Smooth muscle cell (in vitro differentiated cells): ENCODE data around the gene NXPH1. TPM values are rescaled to one million over a fixed set of nuclear protein-coding genes. Genes with fewer than 3 reads are reported as not detected.
"Not testable (repeated sequence)": the region's sequence is repeated elsewhere in the genome, so short reads cannot be mapped to it uniquely, and the experiment has no call there.

Source experiments
- DNase-seq: peaks from one replicate; lab custom pipeline; 2025; ENCODE audit not compliant: unreplicated experiment; lab: John Stamatoyannopoulos, UW
- H2AFZ ChIP-seq: fragments of 200-600 bp; sonication (generic); 2 replicates; pipeline ENCODE4 v1.6.0; 2016; ENCODE audit warnings: antibody characterized with exemption, low read depth, mild to moderate bottlenecking
- H3F3A ChIP-seq: fragments of 200-600 bp; sonication (generic); 2 replicates; pipeline ENCODE4 v1.6.0; 2017; ENCODE audit warnings: antibody characterized with exemption, low read depth
- H3K27ac ChIP-seq: fragments of 200-600 bp; sonication (generic); 2 replicates; pipeline ENCODE4 v1.5.1; 2016; ENCODE audit warnings: low read depth, mild to moderate bottlenecking
- H3K27me3 ChIP-seq: fragments of 200-600 bp; sonication (generic); 2 replicates; pipeline ENCODE4 v1.6.1; 2016; ENCODE audit warnings: low read depth, mild to moderate bottlenecking
- H3K36me3 ChIP-seq: fragments of 200-600 bp; sonication (generic); 2 replicates; pipeline ENCODE4 v1.5.1; 2016; ENCODE audit warnings: low read depth
- H3K4me1 ChIP-seq: fragments of 200-600 bp; sonication (generic); 2 replicates; pipeline ENCODE4 v1.5.1; 2016; ENCODE audit warnings: low read depth
- H3K4me2 ChIP-seq: fragments of 200-600 bp; sonication (generic); 2 replicates; pipeline ENCODE4 v1.6.0; 2016; ENCODE audit warnings: mild to moderate bottlenecking
- H3K4me3 ChIP-seq: fragments of 200-600 bp; sonication (generic); 2 replicates; pipeline ENCODE4 v1.5.1; 2016; ENCODE audit warnings: mild to moderate bottlenecking
- H3K79me2 ChIP-seq: fragments of 200-600 bp; sonication (generic); 2 replicates; pipeline ENCODE4 v1.6.0; 2016; ENCODE audit warnings: low read depth, mild to moderate bottlenecking
- H3K9ac ChIP-seq: fragments of 200-600 bp; sonication (generic); 2 replicates; pipeline ENCODE4 v1.6.0; 2016; ENCODE audit warnings: low read depth
- H3K9me3 ChIP-seq: fragments of 200-600 bp; sonication (generic); replicated peaks from 2 replicates; pipeline ENCODE4 v1.5.1; 2016; ENCODE audit warnings: low read depth
- H4K20me1 ChIP-seq: fragments of 200-600 bp; sonication (generic); 2 replicates; pipeline ENCODE4 v1.6.0; 2016; ENCODE audit warnings: low read depth
- CTCF ChIP-seq: fragments of 200-600 bp; sonication (generic); IDR thresholded peaks from 2 replicates; pipeline ENCODE4 v1.5.1; 2017; ENCODE audit warnings: borderline replicate concordance, mild to moderate bottlenecking, antibody characterized with exemption; ENCODE audit not compliant: insufficient read depth, poor library complexity, severe bottlenecking
- WGBS: methylation state at CpG from one replicate; pipeline ENCODE4 v1.1.7; 2016; ENCODE audit warnings: low lambda C conversion rate; 5-methylcytosine and 5-hydroxymethylcytosine counted together
- polyA plus RNA-seq: library from polyadenylated mRNA; unstranded; fragments of >200 nt; fragmentation: Nextera tagmentation; extraction: Ambion mirVana; gene quantifications from 2 replicates; pipeline ENCODE4 v1.2.1, GENCODE V29; 2016
- total RNA-seq: library from RNA; depleted of rRNA; stranded (reverse); fragments of >200 nt; gene quantifications from 2 replicates; pipeline ENCODE4 v1.2.3, GENCODE V29; 2014

NXPH1 gene
- total and polyA plus RNA-seq, 2 experiments from 2014 or later: 0.43 to 2.7 TPM

GRCh38 chr7:8714791-8715190, 281.4 kb downstream of the NXPH1 start:
- Histone ChIP-seq H3K36me3 (no peaks in the 10 kb centered on the region), H3K4me2 (no peak overlapping the region), H3K9ac (no peak overlapping the region), H3K27me3 (no peaks in the 10 kb centered on the region), H2AFZ (no peak overlapping the region), H3K27ac (no peak overlapping the region), H4K20me1 (no peaks in the 10 kb centered on the region), H3K79me2 (no peaks in the 10 kb centered on the region), H3F3A (no peaks in the 10 kb centered on the region), H3K4me3 (no peak overlapping the region), H3K4me1 (no peaks in the 10 kb centered on the region), H3K9me3 (no peaks in the 10 kb centered on the region)
- TF ChIP-seq CTCF: no peak
- DNase-seq: no peak

- TF ChIP-seq CTCF: no peak
- Histone ChIP-seq H4K20me1 (no peaks in the 10 kb centered on the region), H3K79me2 (no peaks in the 10 kb centered on the region), H3K9ac (no peak overlapping the region), H3K4me3 (no peak overlapping the region), H3K27me3 (no peaks in the 10 kb centered on the region), H3F3A (no peaks in the 10 kb centered on the region), H3K27ac (no peak overlapping the region), H3K4me1 (no peaks in the 10 kb centered on the region), H3K4me2 (no peak overlapping the region), H3K36me3 (no peaks in the 10 kb centered on the region), H2AFZ (no peak overlapping the region), H3K9me3 (no peaks in the 10 kb centered on the region)
- DNase-seq: no peak
- 91% methylated on average over 1 of the region's 1 CpG for WGBS
Observed at GRCh38 chr7:8719102-8719501, 285.7 kb downstream of the NXPH1 start.

- no peaks in the 10 kb centered on the region for H3K36me3 ChIP-seq
Observed at GRCh38 chr7:8724080-8724718, 290.8 kb downstream of the NXPH1 start.

GRCh38 chr7:8731756-8732155, 298.3 kb downstream of the NXPH1 start:
- H3K27me3 ChIP-seq, H3K4me3 ChIP-seq, H3F3A ChIP-seq, H2AFZ ChIP-seq, H3K27ac ChIP-seq, H3K9me3 ChIP-seq, H3K36me3 ChIP-seq, H3K4me2 ChIP-seq, H3K79me2 ChIP-seq, H4K20me1 ChIP-seq, H3K4me1 ChIP-seq, DNase-seq, H3K9ac ChIP-seq: not testable (repeated sequence)
- WGBS: 96% methylated on average over 14 of the region's 14 CpGs

More at GRCh38 chr7:8724080-8724718, 290.8 kb downstream of the NXPH1 start:
- H3K27me3 ChIP-seq: no peaks in the 10 kb centered on the region
- no peaks in the 10 kb centered on the region for H3K79me2 ChIP-seq
- H3K4me1 ChIP-seq: no peaks in the 10 kb centered on the region
- WGBS: 22% methylated on average over 4 of the region's 4 CpGs
- H3F3A ChIP-seq: no peaks in the 10 kb centered on the region
- H3K27ac ChIP-seq: no peak overlapping the region
- no peak overlapping the region for H3K4me2 ChIP-seq
- no peaks in the 10 kb centered on the region for H3K9me3 ChIP-seq
- H4K20me1 ChIP-seq: no peaks in the 10 kb centered on the region
- TF ChIP-seq CTCF: peak; percentile 71
- H3K9ac ChIP-seq: no peak overlapping the region
- no peak overlapping the region for H3K4me3 ChIP-seq
- H2AFZ ChIP-seq: no peak overlapping the region
- no peak for DNase-seq
